Astrocyte (in vitro differentiated cells and primary cell): ENCODE measurements around the gene CENPU.

Experiments
- CTCF ChIP-seq: IDR thresholded peaks from 2 replicates; pipeline ENCODE4 v1.5.1; 2011; ENCODE audit warnings: low read depth, mild to moderate bottlenecking, inconsistent platforms, low read length, moderate library complexity; ENCODE audit not compliant: insufficient read depth
- EZH2 ChIP-seq: IDR thresholded peaks from 2 replicates; pipeline ENCODE4 v1.6.1; 2012; ENCODE audit warnings: mild to moderate bottlenecking, low read length, inconsistent platforms; ENCODE audit not compliant: insufficient read depth

GRCh38 chr4:184752496-184753275 is 18.8 kb upstream of the CENPU start:
- TF ChIP-seq EZH2 (no peak), CTCF (no peak)
